Ecto neural progenitor cell (in vitro differentiated cells): ENCODE measurements around the gene CCDC27.
A peak's percentile ranks its signal among the peaks of the same experiment; 100 is the strongest.

Experiments
- DNase-seq: peaks from one replicate; pipeline ENCODE4 v3.0.0-alpha.2; 2018; ENCODE audit warnings: low spot score

Gene CCDC27

DNA sequence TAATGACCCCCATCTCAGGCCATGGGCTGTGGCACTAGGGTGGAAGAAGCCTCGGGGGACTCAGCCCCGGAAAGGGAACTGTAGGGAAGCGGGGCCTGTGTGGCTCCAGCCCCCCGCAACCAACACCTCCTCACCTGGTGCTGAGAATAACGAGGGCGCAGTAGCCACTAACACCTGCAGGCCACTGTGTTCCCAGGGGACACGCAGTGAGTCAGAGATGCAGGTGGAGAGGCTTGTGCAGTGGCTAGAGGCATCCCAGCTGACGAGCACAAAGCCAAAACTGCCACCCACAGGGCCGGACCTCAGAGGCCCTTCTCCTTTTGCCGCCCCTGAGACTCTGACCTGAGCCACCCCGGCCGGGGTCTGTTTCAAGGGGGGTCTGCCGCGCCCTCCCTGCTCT is 33.5 kb upstream of the CCDC27 start:
- DNase-seq: no peak

DNA sequence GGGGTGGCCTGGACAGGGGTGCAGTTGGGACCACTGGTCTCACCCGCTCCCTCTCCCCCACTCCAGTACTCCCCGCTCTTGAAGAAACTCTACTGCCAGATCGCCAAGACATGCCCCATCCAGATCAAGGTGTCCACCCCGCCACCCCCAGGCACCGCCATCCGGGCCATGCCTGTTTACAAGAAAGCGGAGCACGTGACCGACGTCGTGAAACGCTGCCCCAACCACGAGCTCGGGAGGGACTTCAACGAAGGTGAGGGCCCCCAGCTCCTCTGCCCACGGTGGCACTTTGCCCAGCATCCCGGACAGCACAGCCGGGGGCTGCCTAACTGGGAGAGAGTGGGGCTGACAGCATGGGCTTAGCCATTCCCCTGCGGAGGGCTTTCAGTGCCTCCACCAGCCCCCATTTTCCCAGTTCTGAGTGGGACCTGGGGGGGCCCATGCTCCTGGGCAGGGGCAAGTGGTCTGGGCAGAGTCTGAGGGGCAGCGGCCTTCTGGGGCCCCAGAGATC is 30.2 kb upstream of the CCDC27 start:
- no peak for DNase-seq

DNA sequence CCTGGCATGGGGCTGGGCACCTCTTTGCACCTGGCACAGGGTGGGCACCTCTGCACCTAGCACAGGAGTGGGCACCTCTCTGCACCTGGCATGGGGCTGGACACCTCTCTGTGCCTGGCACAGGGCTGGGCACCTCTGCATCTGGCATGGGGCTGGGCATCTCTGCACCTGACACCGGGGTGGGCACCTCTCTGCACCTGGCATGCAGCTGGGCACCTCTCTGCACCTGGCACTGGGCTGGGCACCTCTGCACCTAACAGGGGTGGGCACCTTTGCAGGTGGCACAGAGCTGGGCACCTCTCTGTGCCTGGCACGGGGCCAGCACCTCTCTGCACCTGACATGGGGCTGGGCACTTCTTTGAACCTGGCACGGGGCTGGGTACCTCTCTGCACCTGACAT is 29.4 kb upstream of the CCDC27 start:
- no peak for DNase-seq

DNA sequence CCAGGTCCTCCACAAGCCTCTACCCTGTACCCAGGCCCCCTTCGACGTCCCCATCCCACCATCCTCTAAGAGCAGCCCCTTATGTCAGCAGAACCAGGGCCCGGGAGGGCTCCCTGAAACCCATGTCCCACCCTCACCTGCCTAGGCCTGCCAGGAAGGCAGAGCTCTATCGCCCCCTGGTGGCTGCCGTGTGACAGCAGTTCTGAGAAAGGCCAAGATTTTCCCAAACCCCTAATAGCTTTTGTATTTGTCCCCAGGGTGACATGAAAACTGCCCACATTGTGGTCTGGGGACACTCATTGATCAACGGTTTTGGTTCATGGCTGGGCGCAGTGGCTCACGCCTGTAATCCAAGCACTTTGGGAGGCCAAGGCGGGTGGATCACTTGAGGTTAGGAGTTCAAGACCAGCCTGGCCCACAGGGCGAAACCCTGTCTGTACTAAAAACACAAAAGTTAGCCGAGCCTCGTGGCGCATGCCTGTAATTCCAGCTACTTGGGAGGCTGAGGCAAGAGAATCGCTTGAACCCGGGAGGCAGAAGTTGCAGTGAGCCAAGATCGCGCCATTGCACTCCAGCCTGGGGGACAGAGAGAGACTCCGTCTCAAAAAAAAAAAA is 27.7 kb upstream of the CCDC27 start:
- peak; percentile 86 for DNase-seq

DNA sequence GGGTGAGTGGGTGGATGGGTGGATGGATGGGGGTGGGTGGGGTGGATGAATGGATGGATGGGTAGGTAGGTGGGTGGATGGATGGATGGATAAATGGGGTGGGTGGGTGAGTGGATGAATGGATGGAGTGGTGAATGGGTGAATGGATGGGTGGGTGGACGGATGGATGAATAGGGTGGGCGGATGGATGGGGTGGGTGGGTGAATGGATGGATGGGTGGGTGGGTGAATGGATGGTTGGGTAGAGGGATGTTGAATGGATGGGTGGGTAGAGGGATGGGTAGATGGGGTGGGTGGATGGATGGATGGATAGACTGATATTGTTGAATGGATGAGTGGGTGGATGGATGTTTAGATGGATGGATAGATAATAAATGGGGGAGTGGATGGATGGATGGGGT is 26.9 kb upstream of the CCDC27 start:
- no peak for DNase-seq

DNA sequence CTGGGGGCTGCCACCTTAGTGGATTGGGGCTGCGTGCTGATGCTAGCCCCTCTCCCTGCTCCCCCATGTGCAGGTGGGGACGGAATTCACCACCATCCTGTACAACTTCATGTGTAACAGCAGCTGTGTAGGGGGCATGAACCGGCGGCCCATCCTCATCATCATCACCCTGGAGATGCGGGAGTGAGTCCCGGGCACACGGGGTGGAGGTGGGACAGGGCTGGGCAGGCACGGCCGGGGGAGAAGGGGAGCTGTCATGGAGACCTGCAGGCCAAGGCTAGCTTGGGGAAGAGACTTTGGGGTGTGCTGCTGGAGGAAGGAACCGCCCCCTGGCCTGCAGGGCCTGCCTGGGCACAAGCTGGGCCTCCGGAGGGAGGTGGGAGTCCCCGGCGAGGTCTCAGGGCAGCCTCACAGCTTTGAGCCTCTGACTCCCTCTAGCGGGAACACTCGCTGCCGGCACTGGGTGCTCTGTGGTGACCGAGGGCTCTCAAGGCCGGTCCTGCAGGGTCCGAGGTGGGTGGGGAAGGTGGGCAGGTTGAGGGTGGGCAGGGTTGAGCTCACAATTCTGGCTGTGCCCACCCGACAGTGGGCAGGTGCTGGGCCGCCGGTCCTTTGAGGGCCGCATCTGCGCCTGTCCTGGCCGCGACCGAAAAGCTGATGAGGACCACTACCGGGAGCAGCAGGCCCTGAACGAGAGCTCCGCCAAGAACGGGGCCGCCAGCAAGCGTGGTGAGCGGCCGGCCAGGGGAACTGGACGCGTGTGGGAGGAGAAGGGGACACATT is 25.0 kb upstream of the CCDC27 start:
- peak; percentile 71 for DNase-seq

DNA sequence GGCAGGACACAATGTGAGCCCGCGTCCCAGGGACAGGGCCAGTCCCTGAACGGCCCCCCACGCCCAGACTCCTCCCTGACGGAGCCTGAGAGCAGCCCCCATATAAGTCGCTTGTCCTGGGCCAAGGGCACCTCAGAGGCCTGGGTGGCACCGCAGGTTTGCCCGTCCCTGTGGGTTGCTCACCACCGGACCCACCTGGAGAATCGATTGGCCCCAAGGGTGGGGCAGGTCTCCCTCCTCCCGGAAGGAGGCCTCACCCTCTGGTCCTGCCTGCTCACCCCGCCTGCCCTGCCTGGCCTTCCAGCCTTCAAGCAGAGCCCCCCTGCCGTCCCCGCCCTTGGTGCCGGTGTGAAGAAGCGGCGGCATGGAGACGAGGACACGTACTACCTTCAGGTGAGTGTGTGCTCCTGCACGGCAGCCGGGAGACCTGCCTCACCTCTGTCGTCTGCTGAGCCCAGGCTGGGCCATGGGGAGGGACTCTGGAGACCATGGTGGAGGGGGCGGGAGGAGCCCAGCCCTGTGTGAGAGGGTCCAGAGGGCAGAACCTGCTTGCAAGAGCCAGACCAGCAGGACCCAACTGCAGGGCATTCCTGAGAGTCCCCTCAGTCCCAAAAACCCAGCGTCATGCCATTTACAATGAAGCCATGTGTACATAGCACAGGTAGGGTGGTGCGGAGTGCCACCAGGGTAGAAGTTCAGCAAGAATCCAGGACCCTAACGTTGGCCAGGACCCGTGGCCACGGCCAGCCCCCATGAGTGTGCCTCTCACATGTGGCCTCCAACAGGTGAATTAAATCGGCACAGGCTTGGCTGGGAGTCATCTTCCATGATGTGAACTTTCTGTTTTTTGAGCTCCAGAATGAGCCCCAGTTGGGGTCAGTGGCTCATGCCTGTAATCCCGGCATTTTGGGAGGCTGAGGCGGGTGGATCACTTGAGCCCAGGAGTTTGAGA is 24.1 kb upstream of the CCDC27 start:
- DNase-seq: no peak

DNA sequence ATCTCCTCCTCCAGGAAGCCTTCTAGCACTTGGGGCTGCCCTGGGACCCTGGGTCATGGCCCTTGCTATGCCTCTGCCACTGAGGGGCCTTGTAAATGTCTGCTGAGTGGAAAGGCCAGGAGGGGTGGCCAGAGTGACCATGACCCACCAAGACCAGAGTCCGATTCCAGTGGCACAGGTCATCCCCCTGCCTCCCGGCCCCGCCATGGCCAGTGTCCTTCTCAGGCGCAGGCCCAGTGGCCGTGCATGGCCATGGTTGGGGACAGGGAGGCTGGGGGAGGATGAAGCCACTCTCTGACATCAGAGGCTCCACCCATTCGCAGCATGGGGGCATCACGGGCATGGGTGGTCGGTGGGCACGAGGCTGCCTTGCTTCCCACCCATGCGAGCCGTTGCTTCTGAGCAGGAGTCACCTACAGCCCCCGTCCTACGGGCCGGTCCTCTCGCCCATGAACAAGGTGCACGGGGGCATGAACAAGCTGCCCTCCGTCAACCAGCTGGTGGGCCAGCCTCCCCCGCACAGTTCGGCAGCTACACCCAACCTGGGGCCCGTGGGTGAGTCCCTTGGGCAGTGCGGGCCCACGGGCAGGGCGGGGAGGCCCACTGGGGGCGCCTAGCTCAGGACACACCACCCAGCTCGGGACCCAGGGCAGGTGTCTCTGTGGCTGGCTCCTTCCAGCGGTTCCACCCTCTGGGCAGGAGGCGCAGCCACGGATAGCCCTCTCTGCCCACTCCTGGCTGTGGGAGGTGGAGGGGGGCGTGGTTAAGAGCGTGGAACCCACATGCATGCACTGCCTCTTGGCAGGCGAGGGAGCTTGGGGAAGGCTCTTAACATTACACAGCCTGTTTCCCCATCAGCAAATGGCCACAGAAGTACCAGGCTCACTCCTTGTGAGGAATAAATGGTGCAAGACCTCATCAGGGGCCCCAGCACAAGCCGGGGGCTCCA is 22.4 kb upstream of the CCDC27 start:
- no peak for DNase-seq

DNA sequence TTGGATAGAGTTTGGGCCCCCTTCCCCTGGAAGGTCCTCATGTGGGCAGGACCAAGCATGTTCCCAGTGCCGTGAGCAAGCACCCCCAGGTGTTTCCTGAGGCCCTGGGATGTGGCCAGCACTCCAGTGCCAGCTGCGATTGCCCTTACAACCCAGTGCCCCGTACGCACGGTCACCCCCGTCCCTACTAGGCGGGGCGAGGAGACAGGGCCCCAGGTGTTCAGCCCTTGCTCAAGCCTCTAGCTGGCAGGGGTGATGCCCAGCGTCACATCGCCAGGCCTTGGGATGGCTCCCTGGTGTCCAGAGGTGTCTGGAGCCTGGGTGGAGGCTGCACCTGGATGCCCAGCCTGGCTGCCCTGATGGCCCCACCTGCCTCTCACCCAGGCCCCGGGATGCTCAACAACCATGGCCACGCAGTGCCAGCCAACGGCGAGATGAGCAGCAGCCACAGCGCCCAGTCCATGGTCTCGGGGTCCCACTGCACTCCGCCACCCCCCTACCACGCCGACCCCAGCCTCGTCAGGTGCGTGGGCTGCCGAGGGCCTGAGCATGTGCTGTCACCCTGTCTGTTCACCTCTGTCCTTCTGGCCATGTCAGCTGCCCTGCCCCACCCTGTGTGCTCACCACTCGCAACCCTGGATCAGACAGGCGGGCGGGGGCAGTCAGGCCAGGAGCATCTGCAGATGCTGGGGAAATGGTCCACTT is 21.6 kb upstream of the CCDC27 start:
- DNase-seq: no peak

DNA sequence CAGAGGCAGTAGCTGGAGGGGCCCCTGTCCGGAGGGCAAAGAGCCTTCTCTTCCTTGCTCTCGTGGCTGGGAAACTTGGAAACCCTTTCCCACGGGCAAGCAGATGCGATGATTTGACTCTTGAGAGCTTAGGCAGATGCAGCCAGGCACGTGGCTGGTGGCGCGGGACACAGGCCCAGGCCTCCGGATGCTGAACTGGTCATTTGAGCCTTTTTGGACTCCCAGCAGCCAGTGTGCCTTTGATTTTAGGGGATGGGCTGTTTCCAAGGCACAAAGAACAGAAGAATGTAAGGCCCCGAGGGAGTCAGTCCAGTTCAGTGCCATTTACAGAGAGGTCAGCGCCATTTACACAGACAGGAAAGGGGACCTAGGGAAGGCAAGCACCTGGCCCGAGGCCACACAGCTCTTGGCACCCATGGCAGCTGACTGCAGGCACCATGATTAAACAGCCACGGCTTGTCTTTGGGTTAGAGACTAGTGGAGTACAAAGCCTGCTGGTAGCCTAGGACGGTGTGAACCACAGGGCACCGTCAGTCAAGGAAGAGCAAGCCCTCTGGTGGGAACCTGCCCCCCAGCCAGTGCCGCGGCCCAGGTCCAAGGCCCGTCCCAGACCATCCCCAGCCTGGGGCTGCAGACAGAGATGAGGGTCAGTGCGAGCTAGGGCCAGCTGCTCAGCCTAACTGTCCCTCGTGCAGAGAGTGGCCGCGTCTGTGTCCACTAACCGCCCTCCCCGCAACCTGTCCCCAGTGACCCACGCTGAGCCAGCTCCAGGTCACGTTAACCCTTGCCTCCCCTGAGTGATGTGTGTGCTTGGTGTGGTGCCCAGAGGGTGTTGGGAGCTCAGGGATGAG is 20.4 kb upstream of the CCDC27 start:
- no peak for DNase-seq

DNA sequence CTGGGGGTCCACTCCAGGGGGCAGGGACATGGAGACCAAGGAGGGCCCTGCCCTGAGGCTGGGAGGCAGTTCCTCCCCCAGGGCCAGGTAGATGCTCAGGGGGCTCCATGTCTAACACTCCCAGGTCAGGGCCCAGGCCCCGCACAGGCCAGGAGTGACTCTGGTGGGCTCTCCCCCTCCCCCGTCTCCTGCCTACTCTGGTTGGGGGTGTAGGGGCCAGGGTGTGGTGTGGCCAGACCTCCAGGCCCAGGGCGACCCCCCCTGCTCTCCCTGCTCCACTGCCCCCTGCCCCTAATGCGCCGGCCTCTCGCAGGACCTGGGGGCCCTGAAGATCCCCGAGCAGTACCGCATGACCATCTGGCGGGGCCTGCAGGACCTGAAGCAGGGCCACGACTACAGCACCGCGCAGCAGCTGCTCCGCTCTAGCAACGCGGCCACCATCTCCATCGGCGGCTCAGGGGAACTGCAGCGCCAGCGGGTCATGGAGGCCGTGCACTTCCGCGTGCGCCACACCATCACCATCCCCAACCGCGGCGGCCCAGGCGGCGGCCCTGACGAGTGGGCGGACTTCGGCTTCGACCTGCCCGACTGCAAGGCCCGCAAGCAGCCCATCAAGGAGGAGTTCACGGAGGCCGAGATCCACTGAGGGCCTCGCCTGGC is 19.7 kb upstream of the CCDC27 start:
- DNase-seq: no peak

DNA sequence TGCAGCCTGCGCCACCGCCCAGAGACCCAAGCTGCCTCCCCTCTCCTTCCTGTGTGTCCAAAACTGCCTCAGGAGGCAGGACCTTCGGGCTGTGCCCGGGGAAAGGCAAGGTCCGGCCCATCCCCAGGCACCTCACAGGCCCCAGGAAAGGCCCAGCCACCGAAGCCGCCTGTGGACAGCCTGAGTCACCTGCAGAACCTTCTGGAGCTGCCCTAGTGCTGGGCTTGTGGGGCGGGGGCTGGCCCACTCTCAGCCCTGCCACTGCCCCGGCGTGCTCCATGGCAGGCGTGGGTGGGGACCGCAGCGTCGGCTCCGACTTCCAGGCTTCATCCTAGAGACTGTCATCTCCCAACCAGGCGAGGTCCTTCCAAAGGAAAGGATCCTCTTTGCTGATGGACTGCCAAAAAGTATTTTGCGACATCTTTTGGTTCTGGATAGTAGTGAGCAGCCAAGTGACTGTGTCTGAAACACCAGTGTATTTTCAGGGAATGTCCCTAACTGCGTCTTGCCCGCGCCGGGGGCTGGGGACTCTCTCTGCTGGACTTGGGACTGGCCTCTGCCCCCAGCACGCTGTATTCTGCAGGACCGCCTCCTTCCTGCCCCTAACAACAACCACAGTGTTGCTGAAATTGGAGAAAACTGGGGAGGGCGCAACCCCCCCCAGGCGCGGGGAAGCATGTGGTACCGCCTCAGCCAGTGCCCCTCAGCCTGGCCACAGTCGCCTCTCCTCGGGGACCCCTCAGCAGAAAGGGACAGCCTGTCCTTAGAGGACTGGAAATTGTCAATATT is 19.0 kb upstream of the CCDC27 start:
- no peak for DNase-seq

DNA sequence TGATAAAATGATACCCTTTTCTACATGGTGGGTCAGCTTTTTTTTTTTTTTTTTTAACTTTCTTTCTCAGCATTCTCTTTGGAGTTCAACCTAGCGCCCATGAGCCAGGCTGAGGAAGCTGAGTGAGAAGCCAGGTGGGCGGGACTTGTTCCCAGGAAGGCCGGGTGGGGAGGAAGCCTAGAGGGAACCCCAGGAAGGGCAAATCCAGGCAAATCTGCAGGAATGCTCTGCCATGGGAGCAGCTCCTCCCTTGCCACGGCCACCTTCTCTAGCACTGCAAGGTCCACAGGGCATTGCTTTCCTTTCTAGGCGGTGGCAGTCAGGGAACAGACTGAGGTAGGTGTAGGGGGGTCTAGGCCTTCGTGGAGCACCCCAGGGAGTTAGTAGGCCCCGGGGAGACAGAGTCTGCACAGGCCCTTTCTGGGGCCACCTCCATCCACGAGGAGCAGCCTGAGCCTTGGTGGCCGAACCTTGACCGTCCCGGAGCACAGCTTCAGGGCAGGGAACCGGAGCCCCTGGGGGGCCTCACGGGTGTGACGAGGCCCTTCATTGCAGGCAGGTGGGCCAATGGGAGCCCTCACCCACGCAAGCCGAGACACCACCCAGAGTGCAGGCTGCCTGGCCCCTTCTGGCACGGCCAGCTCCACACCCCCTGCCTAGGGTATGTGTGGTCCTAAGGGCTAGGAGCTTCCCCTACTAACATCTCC is 18.2 kb upstream of the CCDC27 start:
- DNase-seq: no peak

DNA sequence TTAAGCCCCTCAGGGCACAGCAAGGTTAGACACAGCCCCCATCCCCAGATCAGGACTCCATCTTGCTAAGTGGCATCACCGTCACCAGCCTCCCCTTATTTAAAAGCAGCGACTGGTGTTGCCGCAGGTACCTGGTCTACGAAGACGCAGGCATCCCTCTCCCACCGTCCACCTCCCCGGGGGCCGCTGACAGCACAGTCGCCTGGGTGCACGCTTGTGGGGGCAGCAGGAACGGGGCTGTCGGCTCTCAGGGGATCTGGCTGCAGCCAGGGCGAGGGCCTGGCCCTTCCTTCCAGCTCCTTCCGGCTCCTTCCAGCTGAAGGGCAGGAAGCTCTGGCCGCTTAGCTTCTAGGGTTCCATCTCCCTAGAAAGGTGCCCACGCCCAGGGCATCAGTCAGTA is 17.6 kb upstream of the CCDC27 start:
- DNase-seq: no peak

DNA sequence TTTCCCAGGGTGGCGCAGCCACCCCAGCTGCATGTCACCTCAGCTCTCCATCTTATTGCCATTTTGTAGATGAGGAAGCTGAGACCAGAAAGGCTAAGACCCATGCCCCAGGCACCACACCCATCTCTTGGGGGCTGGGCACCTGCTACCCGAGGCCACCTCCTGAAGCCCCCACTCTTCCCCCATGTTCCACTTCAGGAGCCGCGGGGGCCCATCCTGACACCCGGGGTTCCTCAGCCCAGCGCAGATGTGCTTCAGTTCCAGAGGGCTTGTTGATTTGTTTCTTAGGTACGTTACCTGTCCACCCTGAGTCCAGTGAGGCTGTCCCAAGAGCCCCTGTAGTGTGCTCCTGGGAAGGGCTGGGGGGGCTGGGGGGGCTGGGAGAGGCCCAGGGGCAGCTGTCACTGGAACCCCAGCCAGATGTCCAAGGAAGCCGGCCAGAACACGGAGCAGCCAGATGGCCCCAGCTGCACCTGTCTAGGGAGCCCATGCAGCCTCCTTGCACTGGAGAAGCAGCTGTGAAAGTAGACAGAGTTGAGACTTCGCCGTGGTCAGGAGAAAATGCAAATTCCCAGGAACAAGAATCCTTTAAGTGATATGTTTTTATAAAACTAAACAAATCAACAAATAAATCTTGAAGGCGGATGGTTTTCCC is 17.1 kb upstream of the CCDC27 start:
- no peak for DNase-seq

DNA sequence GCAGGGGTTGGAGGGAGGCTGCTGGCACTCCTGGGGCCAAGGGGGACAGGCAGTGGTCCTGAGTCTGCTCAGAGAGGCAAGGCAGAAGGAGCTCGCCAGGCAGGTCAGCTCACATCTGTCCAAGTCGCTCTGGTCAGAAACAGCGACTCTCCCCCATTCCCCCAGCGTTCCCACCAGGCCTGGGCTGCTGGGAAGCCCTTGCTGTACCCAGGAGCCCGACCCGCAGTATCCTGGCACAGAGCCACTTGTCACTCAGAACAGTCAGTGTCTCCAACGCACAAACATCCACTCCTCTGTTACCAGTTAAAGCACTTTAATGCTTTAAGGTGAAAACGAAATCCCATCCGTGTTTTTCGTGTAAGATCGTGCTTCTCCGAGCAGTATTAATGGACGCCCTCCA is 16.6 kb upstream of the CCDC27 start:
- no peak for DNase-seq

DNA sequence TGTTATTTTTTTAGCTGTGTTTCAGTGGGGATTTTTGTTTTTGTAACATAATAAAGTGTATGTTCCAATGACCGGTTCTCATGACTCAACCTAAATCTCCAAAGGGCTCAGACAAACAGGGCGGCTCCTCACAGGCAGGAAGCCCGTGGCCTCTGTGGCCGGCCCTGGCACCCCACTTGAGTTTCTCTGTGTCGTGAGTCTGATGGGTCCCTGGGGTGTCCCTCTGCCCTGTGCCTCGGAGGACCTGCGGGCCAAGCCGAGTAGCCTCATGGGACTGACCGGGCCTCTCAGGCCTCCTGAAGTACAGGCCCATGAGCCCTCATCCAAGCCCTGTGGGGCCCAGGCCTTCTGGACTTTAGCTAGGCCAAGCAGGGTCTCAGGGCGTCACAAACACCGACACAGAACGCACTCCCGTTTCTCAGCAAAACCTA is 16.1 kb upstream of the CCDC27 start:
- DNase-seq: no peak
